Testis (tissue), 2 donors: ENCODE measurements around the gene PCDHA13.

Source experiments
- POLR2A ChIP-seq: fragments of 450-650 bp; IDR thresholded peaks from one replicate; pipeline ENCODE4 v1.6.1; 2017; ENCODE audit warnings: antibody characterized with exemption, mild to moderate bottlenecking, moderate library complexity
- TF ChIP-seq, protein P1 (sequence below), 3 experiments: fragments of 450-650 bp in 2 of 3; fragments of 200-600 bp in 1 of 3; sonication (generic) in 1 of 3; IDR thresholded peaks; one replicate each; pipeline ENCODE4 v1.5.1; 2016 to 2019; ENCODE audit warnings: antibody characterized with exemption in 3 of 3, mild to moderate bottlenecking in 2 of 3, moderate library complexity in 1 of 3

DNA sequence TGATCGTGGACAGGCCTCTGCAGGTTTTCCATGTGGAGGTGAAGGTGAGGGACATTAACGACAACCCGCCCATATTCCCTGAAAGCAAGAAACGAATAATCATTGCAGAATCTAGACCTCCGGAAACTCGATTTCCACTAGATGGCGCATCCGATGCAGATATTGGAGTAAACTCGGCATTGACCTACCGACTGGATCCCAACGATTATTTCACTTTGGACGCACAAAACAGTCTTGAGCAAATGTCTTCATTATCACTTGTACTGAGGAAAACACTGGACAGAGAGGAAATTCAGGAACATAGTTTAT lies 621 bp downstream of the PCDHA13 start:
- TF ChIP-seq, protein P1, sequence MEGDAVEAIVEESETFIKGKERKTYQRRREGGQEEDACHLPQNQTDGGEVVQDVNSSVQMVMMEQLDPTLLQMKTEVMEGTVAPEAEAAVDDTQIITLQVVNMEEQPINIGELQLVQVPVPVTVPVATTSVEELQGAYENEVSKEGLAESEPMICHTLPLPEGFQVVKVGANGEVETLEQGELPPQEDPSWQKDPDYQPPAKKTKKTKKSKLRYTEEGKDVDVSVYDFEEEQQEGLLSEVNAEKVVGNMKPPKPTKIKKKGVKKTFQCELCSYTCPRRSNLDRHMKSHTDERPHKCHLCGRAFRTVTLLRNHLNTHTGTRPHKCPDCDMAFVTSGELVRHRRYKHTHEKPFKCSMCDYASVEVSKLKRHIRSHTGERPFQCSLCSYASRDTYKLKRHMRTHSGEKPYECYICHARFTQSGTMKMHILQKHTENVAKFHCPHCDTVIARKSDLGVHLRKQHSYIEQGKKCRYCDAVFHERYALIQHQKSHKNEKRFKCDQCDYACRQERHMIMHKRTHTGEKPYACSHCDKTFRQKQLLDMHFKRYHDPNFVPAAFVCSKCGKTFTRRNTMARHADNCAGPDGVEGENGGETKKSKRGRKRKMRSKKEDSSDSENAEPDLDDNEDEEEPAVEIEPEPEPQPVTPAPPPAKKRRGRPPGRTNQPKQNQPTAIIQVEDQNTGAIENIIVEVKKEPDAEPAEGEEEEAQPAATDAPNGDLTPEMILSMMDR (IDR thresholded peaks at IDR 0.05): peak; percentile 12 to 34 (median 28)
- TF ChIP-seq POLR2A: no peak
